Subcutaneous abdominal adipose tissue (tissue), 5 donors: ENCODE results near the gene SYT1.

ENCODE experiments used
- H3K27ac ChIP-seq: one replicate; pipeline ENCODE4 v1.7.0; 2013; ENCODE audit warnings: low read depth, mild to moderate bottlenecking, inconsistent platforms, low read length, moderate library complexity
- H3K27me3 ChIP-seq, 5 donors: one replicate each; pipeline ENCODE4 v1.7.0; 2013; ENCODE audit warnings: low read length in 5 of 5, inconsistent platforms in 1 of 5; ENCODE audit not compliant: control insufficient read depth in 5 of 5, insufficient read depth in 4 of 5
- H3K36me3 ChIP-seq, 5 donors: one replicate each; pipeline ENCODE4 v1.7.0; 2013; ENCODE audit warnings: low read length in 5 of 5; ENCODE audit not compliant: control insufficient read depth in 5 of 5, insufficient read depth in 5 of 5
- H3K4me1 ChIP-seq, 5 donors: one replicate each; pipeline ENCODE4 v1.7.0; 2013; ENCODE audit warnings: low read length in 5 of 5, mild to moderate bottlenecking in 3 of 5, moderate library complexity in 1 of 5; ENCODE audit not compliant: control insufficient read depth in 5 of 5, insufficient read depth in 5 of 5
- H3K4me3 ChIP-seq, 5 donors: one replicate each; pipeline ENCODE4 v1.7.0; 2013; ENCODE audit warnings: low read length in 5 of 5, low read depth in 1 of 5
- H3K9ac ChIP-seq, 5 donors: one replicate each; pipeline ENCODE4 v1.7.0; 2013; ENCODE audit warnings: low read length in 5 of 5, mild to moderate bottlenecking in 4 of 5, moderate library complexity in 3 of 5
- H3K9me3 ChIP-seq, 5 donors: one replicate each; pipeline ENCODE4 v1.7.0; 2013; ENCODE audit warnings: low read length in 5 of 5; ENCODE audit not compliant: control insufficient read depth in 5 of 5
- donor health status: healthy.
- donor health status: healthy.
- donor health status: healthy.
- donor health status: healthy.
- donor health status: healthy.

Gene SYT1

DNA sequence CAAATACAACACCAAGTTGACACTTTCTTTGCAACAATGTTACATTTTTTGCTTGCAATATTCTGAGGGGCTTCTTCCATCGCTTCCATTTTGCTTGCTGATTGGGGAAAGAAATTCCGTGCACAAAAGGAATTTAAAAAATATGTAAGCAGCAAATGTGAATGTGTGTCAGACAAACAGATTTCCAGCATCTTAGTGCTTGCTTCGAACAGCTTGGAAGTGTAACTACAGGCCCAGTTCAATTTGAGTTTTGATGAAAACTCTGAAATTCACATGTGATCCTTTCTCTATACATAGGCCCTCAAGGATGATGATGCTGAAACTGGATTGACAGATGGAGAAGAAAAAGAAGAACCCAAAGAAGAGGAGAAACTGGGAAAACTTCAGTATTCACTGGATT lies 427.1 kb downstream of the SYT1 start:
- H3K27me3 ChIP-seq = no peaks in the 10 kb centered on the region
- H3K9ac ChIP-seq = no peak overlapping the region
- H3K36me3 ChIP-seq = no peaks in the 10 kb centered on the region
- H3K4me1 ChIP-seq = no peaks in the 10 kb centered on the region
- H3K27ac ChIP-seq = no peak overlapping the region
- H3K4me3 ChIP-seq = no peak overlapping the region
- no peaks in the 10 kb centered on the region for H3K9me3 ChIP-seq

DNA sequence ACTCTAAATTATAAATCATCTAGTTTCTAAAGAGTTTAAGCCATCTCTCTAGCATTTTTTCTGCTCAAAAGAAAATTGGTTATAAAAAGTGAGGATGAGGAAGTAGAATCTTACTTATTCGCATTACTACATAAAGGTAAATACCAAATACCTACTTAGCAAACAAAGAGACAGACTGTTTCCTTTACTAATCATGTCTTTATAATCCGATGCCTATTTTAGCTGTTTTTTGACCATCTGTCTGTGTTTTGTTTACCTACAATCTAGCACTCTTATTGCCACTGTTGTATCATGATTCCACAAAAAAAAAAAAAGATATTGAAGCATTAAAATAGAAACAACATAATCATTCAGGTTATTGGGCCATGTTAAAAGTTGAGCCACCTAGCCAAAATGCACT lies 430.0 kb downstream of the SYT1 start:
- no peaks in the 10 kb centered on the region for H3K9me3 ChIP-seq
- H3K4me1 ChIP-seq = no peaks in the 10 kb centered on the region
- no peaks in the 10 kb centered on the region for H3K27me3 ChIP-seq
- H3K9ac ChIP-seq = no peak overlapping the region
- no peaks in the 10 kb centered on the region for H3K36me3 ChIP-seq
- H3K27ac ChIP-seq = no peak overlapping the region
- no peak overlapping the region for H3K4me3 ChIP-seq

DNA sequence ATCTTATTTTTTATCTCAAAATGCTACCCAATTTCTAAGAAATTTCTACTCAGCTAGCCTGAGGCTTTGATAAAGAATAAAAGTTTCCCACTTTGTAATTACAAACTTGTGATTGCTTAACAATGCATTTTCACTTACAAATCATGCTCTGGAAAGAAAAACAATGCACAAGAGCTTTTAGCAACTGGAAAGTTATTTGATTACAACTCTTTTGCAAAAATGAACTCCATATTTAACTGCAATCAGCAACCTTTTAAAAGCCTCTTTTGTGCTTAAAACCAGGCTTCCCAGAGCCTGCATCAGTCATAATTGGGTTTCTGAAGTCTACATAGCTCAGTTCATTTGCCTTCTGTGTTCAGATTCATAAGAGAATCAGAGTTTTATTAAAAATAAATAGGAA lies 431.0 kb downstream of the SYT1 start:
- Histone ChIP-seq H3K9me3 (no peaks in the 10 kb centered on the region), H3K27ac (no peak overlapping the region), H3K36me3 (no peaks in the 10 kb centered on the region), H3K27me3 (no peaks in the 10 kb centered on the region), H3K4me3 (no peak overlapping the region), H3K9ac (no peak overlapping the region), H3K4me1 (no peaks in the 10 kb centered on the region)

GRCh38 chr12:79296133-79296532 lies 431.6 kb downstream of the SYT1 start:
- Histone ChIP-seq H3K27me3 (no peaks in the 10 kb centered on the region), H3K36me3 (no peaks in the 10 kb centered on the region), H3K27ac (no peak overlapping the region), H3K9me3 (no peaks in the 10 kb centered on the region), H3K9ac (no peak overlapping the region), H3K4me3 (no peak overlapping the region), H3K4me1 (no peaks in the 10 kb centered on the region)

DNA sequence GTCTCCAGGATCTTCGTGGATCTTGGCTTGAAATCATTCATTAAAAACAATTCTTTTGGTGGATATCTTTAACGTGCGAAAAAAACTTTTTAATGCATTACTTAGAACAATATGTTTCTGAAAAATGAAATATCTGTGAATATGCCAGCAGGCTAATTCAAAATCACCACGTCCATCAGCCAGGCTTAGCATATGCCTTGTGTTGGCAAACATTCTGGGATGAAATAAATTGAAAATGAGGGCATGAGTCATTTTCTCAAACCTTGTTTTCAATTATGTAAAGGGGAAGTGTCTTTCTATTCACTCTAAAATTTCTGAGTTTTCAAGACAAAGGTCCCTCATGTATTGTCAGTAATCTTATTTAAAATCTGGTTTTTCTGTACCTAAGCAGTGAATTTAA lies 432.3 kb downstream of the SYT1 start:
- H3K9ac ChIP-seq = no peak overlapping the region
- no peak overlapping the region for H3K27ac ChIP-seq
- no peaks in the 10 kb centered on the region for H3K9me3 ChIP-seq

DNA sequence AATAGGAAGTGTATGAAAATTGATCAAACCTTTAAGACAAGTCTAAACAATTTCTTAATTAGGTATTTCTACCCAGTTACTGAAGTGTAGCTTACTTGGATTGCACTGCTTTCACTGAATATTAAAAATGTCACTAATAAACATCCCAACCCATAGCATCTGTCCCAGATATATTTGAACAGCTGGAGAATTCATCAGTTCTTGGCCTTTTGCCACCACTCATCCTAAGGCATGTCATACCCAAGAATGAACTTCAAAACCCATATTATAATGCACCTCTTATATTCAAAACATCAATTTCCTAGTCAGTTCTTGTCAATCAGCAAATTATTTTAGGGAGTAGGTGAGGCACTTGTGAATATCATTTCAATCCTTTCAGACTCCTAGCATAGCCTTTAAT lies 433.9 kb downstream of the SYT1 start:
- no peak overlapping the region for H3K27ac ChIP-seq
- H3K4me3 ChIP-seq = no peak overlapping the region
- H3K27me3 ChIP-seq = no peaks in the 10 kb centered on the region
- no peak overlapping the region for H3K9ac ChIP-seq
- no peaks in the 10 kb centered on the region for H3K9me3 ChIP-seq
- no peaks in the 10 kb centered on the region for H3K4me1 ChIP-seq
- H3K36me3 ChIP-seq = no peaks in the 10 kb centered on the region

More for the DNA sequence above, 432.3 kb downstream of the SYT1 start:
- no peak overlapping the region for H3K4me3 ChIP-seq
- no peaks in the 10 kb centered on the region for H3K27me3 ChIP-seq
- no peaks in the 10 kb centered on the region for H3K36me3 ChIP-seq
- H3K4me1 ChIP-seq = no peaks in the 10 kb centered on the region

DNA sequence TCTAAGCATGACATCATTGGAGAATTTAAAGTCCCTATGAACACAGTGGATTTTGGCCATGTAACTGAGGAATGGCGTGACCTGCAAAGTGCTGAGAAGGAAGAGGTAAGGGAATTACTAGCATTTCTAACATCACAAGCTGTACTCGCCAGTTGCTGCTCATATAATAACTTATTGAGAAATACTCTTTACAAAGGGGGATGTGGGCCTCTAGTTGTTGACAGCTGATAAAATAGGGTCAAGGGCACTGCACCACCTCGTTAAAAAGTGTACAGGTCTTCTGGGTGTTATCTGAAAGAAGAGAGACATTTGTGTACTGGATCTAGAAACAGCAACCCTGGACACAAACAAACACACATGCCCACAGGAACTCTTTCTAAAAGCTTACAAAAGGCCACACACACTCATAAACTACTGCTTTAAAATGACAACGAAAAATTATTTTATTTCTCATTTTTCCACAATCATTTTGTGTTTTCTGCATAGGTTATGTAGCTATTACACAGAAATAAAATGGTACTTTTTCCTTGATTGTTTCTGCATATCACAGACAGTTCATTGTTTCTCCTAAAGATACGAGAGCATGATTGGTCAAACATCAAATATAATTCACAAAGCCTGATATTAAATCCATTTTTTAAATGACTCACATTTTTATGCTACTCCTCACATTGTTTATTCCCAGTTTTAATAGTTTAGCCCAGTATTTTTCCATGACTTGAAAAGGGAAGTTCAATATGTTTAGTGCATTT lies 435.0 kb downstream of the SYT1 start:
- Histone ChIP-seq H3K9me3 (no peaks in the 10 kb centered on the region), H3K4me1 (no peaks in the 10 kb centered on the region), H3K27me3 (no peaks in the 10 kb centered on the region), H3K36me3 (no peaks in the 10 kb centered on the region), H3K4me3 (no peak overlapping the region), H3K27ac (no peak overlapping the region), H3K9ac (no peak overlapping the region)

DNA sequence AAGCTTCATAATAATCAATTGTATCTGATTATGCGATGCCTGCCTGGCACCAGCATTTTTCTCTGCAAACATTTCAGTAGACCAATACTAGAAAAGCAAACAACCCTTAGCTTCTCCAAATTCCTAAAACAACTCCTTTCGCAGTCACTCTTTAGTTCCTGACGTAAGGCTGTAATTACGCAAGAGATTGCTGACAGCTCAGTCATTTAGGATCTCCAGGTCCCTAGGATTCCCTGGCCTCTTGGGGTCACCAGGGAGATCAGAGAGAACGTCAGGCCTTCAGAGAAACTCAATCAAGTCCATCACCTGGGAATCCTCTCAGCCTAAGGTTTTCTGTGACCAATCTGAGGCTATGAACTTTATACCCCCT lies 435.6 kb downstream of the SYT1 start:
- Histone ChIP-seq H3K4me1 (no peaks in the 10 kb centered on the region), H3K9me3 (no peaks in the 10 kb centered on the region), H3K27me3 (no peaks in the 10 kb centered on the region), H3K9ac (no peak overlapping the region), H3K4me3 (no peak overlapping the region), H3K36me3 (no peaks in the 10 kb centered on the region), H3K27ac (no peak overlapping the region)

DNA sequence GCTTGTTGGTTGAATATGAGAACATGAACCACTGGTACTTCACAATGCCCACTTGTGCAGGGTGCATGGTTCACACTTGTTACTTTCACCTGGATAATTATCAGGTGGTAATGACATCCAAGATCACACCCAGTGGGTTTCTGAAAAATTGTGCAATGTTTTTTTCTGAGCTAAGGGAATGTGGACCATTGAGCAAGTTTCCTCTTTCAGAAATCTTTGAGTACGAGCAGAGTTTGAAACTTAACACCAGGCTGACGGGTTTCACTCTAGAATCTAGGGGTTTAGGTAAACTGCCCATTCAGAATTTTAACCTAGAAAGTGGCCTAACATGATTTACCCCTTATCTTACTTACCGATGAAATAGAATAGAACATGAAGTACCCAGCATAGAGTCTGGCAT lies 436.6 kb downstream of the SYT1 start:
- Histone ChIP-seq H3K4me1 (no peaks in the 10 kb centered on the region), H3K27ac (no peak overlapping the region), H3K9ac (no peak overlapping the region), H3K27me3 (no peaks in the 10 kb centered on the region), H3K9me3 (no peaks in the 10 kb centered on the region), H3K36me3 (no peaks in the 10 kb centered on the region), H3K4me3 (no peak overlapping the region)

DNA sequence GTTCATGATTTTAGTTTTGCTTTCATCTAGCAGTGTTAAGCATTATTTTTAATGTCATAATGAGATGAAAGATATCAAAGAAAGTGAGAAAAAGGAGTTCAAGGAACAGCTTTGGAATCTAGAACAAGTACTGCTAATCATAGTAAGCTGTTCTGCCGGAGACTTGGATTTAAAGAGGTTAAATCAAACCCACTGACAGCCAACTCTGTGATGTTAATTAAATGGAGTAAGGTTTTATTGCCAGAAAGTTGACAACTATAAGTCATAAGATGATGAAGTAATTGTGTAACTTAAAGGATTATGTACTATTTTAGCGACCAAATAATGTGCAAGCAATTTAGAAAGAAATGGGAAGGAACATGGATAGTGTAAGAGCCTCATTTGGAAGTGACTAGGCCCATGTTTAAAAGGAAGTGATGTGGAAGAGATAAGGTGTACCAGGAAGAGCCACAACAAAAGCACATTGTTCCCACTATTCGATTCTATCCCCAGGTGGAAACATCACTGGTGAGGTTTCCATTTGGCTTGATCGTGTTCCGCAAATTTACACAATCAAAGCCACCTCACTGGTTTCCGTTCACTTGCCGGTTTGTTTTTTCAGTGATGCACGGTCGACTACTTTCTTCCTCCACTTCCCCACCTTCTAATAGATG lies 437.7 kb downstream of the SYT1 start:
- no peak overlapping the region for H3K27ac ChIP-seq

More for the DNA sequence above, 437.7 kb downstream of the SYT1 start:
- H3K36me3 ChIP-seq = no peaks in the 10 kb centered on the region
- H3K4me1 ChIP-seq = no peaks in the 10 kb centered on the region
- H3K4me3 ChIP-seq = no peak overlapping the region
- H3K9me3 ChIP-seq = no peaks in the 10 kb centered on the region
- no peaks in the 10 kb centered on the region for H3K27me3 ChIP-seq
- no peak overlapping the region for H3K9ac ChIP-seq
